Measurements from ENCODE around the gene IFIT3. TPM values are rescaled to one million over a fixed set of nuclear protein-coding genes. Genes with fewer than 3 reads are reported as not detected.
A peak's percentile ranks its signal among the peaks of the same experiment; 100 is the strongest.
"Not testable (repeated sequence)": the region's sequence is repeated elsewhere in the genome, so short reads cannot be mapped to it uniquely, and the experiment has no call there.

IFIT3 gene
- total RNA-seq, 2 donors from 2014 or later, result 0.42 TPM; not detected in 1

- Histone ChIP-seq H3K36me3 (ENCODE audit: control insufficient read depth, insufficient read depth, low read length) (no peaks in the 10 kb centered on the region), H3K4me1 (ENCODE audit: control insufficient read depth, insufficient read depth, low read length) (peaks cover 18% of the 10 kb centered on the region), H3K27me3 (ENCODE audit: control insufficient read depth, insufficient read depth, low read length, poor library complexity, severe bottlenecking) (no peaks in the 10 kb centered on the region), H3K27ac (ENCODE audit: low read depth, low read length) (no peak overlapping the region), H3K4me3 (ENCODE audit: low read length) (no peak overlapping the region), H3K9me3 (ENCODE audit: control insufficient read depth, low read length) (no peaks in the 10 kb centered on the region), H3K9ac (ENCODE audit: extremely low read depth, low read length, poor library complexity, severe bottlenecking) (no peak overlapping the region)
- Mint-ChIP-seq H3K4me1 (peaks cover 65% of the 10 kb centered on the region), H3K27ac (peak overlapping the region; percentile 20), H3K27me3 (ENCODE audit: insufficient read depth) (no peaks in the 10 kb centered on the region), H3K9me3 (no peaks in the 10 kb centered on the region), H3K4me3 (no peak overlapping the region), H3K36me3 (ENCODE audit: low read depth) (no peaks in the 10 kb centered on the region)
- WGBS, 2 experiments (ENCODE audit: insufficient coverage in 1 of 2, insufficient read length in 1 of 2), result 90 to 93% methylated on average over 4 to 7 of the region's 7 CpGs
- no peak for DNase-seq
- no peak for TF ChIP-seq CTCF (conservative IDR thresholded peaks at IDR 0.05)
Measured at GRCh38 chr10:89347701-89348457, 20.1 kb downstream of the IFIT3 start.

GRCh38 chr10:89348481-89348880 lies 20.7 kb downstream of the IFIT3 start:
- H3K27ac Mint-ChIP-seq, result peak overlapping the region; percentile 55
- H3K36me3 Mint-ChIP-seq (ENCODE audit: low read depth), result no peaks in the 10 kb centered on the region
- peaks cover 3% of the 10 kb centered on the region for H3K9me3 Mint-ChIP-seq
- Histone ChIP-seq H3K27me3 (ENCODE audit: control insufficient read depth, insufficient read depth, low read length, poor library complexity, severe bottlenecking) (no peaks in the 10 kb centered on the region), H3K9ac (ENCODE audit: extremely low read depth, low read length, poor library complexity, severe bottlenecking) (no peak overlapping the region), H3K9me3 (ENCODE audit: control insufficient read depth, low read length) (no peaks in the 10 kb centered on the region), H3K4me3 (ENCODE audit: low read length) (peak overlapping the region; percentile 16), H3K27ac (ENCODE audit: low read depth, low read length) (no peak overlapping the region), H3K4me1 (ENCODE audit: control insufficient read depth, insufficient read depth, low read length) (peaks cover 18% of the 10 kb centered on the region), H3K36me3 (ENCODE audit: control insufficient read depth, insufficient read depth, low read length) (no peaks in the 10 kb centered on the region)
- H3K4me3 Mint-ChIP-seq, result no peak overlapping the region
- no peak for TF ChIP-seq CTCF (conservative IDR thresholded peaks at IDR 0.05)
- WGBS, 2 experiments (ENCODE audit: insufficient coverage in 1 of 2, insufficient read length in 1 of 2), result 72% methylated on average over 2 to 5 of the region's 5 CpGs
- H3K4me1 Mint-ChIP-seq, result peaks cover 65% of the 10 kb centered on the region
- DNase-seq, result no peak
- H3K27me3 Mint-ChIP-seq (ENCODE audit: insufficient read depth), result no peaks in the 10 kb centered on the region

- DNase-seq, result no peak
- H3K4me3 Mint-ChIP-seq, result no peak overlapping the region
- WGBS, 2 experiments (ENCODE audit: insufficient coverage in 1 of 2, insufficient read length in 1 of 2), result 78 to 90% methylated on average over 1 to 2 of the region's 2 CpGs
- no peaks in the 10 kb centered on the region for H3K36me3 Mint-ChIP-seq (ENCODE audit: low read depth)
- H3K27ac Mint-ChIP-seq, result peak overlapping the region; percentile 55
- Histone ChIP-seq H3K4me1 (ENCODE audit: control insufficient read depth, insufficient read depth, low read length) (peaks cover 18% of the 10 kb centered on the region), H3K4me3 (ENCODE audit: low read length) (peak overlapping the region; percentile 16), H3K36me3 (ENCODE audit: control insufficient read depth, insufficient read depth, low read length) (no peaks in the 10 kb centered on the region), H3K27ac (ENCODE audit: low read depth, low read length) (no peak overlapping the region), H3K9me3 (ENCODE audit: control insufficient read depth, low read length) (peaks cover under 1% of the 10 kb centered on the region), H3K9ac (ENCODE audit: extremely low read depth, low read length, poor library complexity, severe bottlenecking) (no peak overlapping the region), H3K27me3 (ENCODE audit: control insufficient read depth, insufficient read depth, low read length, poor library complexity, severe bottlenecking) (no peaks in the 10 kb centered on the region)
- no peak for TF ChIP-seq CTCF (conservative IDR thresholded peaks at IDR 0.05)
- H3K27me3 Mint-ChIP-seq (ENCODE audit: insufficient read depth), result no peaks in the 10 kb centered on the region
- H3K4me1 Mint-ChIP-seq, result peaks cover 65% of the 10 kb centered on the region
- H3K9me3 Mint-ChIP-seq, result peaks cover 5% of the 10 kb centered on the region
Measured at GRCh38 chr10:89348975-89349374, 21.2 kb downstream of the IFIT3 start.

GRCh38 chr10:89350631-89351315 lies 23.0 kb downstream of the IFIT3 start:
- DNase-seq; H3K9me3 ChIP-seq (ENCODE audit: control insufficient read depth, low read length); H3K27me3 Mint-ChIP-seq (ENCODE audit: insufficient read depth); H3K4me3 ChIP-seq (ENCODE audit: low read length); H3K36me3 Mint-ChIP-seq (ENCODE audit: low read depth); H3K9ac ChIP-seq (ENCODE audit: extremely low read depth, low read length, poor library complexity, severe bottlenecking); H3K36me3 ChIP-seq (ENCODE audit: control insufficient read depth, insufficient read depth, low read length); H3K27me3 ChIP-seq (ENCODE audit: control insufficient read depth, insufficient read depth, low read length, poor library complexity, severe bottlenecking); H3K9me3 Mint-ChIP-seq; H3K4me3 Mint-ChIP-seq: not testable (repeated sequence)
- peaks cover 18% of the 10 kb centered on the region for H3K4me1 ChIP-seq (ENCODE audit: control insufficient read depth, insufficient read depth, low read length)
- 83 to 90% methylated on average over 1 to 7 of the region's 7 CpGs for WGBS, 2 experiments (ENCODE audit: insufficient coverage in 1 of 2, insufficient read length in 1 of 2)
- Mint-ChIP-seq H3K27ac (peak overlapping the region; percentile 83), H3K4me1 (peaks cover 62% of the 10 kb centered on the region)
- H3K27ac ChIP-seq (ENCODE audit: low read depth, low read length), result peak overlapping the region; percentile 71
